NCI-H2081 (cell line): ENCODE data around the gene CRTC1.
A peak's percentile ranks its signal among the peaks of the same experiment; 100 is the strongest.

Experiments
- DNase-seq, 2 experiments: peaks; one replicate each; lab custom pipeline; 2025; lab: John Stamatoyannopoulos, UW

CRTC1 gene

DNA sequence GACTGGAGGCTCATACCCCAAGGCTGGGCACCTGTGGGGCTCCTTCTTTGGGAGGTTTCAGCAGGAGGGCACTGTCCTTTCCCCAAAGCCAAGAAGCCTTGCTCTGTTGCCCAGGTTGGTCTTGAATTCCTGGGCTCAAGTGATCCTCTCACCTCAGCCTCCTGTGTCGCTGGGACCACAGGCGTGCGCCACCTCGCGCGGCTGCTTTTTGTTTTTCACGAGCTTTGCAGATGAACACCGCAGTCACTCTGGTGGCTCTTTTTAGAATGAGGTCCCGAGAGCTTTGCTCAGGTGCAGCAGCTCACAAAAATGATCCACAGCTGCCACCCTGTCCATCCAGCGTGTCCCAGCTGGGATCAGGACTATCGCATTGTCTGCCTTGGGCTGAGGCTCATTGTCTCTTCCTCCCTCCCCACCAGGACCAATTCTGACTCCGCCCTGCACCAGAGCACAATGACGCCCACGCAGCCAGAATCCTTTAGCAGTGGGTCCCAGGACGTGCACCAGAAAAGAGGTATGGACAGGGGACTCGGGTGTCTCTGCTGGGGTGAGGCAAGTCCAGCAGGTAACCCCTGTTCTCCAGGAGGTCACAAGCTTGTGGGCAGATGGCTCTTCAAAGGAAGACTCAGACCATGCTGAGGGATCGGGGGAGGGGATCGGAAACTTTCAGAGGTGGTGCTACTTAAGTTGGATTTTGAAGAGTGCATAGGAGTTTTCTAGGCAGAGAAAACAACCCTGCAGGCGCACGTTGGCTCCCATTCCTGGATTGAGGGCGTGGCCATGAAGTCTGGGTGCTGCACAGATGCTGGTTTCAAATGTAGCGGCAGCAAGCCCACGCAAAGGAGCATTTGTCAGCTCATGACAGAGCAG lies 66.1 kb downstream of the CRTC1 start:
- no peak for DNase-seq

DNA sequence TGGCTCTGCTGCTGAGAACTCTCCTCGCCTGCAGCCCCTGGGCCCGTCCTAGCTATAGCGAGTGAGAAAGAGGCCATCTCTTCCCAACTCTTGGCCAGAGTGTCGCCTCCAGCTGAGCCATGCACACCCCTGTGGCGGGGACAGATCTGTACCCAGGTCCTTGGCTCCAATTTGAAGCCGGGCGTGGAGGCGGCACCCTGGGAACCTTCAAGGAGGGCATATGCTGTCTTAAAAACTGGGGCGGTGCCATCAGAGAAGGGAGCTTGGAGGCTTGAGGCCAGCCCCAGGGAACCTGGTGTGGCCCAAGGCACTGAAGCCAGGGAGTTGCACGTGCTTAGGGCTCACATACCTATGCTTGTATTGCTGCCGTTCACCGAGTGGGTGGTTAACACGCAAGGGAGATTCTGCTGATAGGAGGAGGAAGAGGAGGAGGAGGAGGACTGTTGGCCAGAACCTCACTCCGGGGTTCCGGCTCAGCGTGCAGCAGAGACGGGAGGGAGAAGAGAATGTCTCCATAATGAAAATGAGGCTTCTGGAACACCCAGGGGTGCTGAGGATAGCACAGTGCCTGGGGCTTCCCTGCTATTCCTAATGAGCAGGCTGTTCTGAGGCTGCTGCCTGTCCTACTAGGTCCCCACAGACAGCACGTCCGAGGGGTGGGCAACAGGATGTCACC lies 67.0 kb downstream of the CRTC1 start:
- DNase-seq, result no peak

DNA sequence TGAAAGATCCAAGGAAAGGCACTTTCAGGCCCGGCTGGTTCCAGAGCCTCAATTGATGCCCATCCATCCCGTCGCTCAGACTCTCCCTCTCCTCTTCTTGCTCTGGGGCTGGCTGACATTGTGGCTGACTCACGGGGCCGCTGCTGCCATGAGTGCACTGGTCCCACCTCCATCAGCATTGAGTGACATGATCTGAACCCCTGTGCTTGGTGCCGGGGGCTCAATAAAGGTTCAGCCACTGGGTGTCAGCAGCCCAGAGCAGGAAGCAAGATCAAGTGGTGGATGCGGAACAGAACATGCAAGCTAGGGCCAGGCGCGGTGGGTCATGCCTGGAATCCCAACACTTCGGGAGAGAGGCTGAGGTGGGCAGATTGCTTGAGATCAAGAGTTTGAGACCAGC lies 68.1 kb downstream of the CRTC1 start:
- DNase-seq, result no peak

DNA sequence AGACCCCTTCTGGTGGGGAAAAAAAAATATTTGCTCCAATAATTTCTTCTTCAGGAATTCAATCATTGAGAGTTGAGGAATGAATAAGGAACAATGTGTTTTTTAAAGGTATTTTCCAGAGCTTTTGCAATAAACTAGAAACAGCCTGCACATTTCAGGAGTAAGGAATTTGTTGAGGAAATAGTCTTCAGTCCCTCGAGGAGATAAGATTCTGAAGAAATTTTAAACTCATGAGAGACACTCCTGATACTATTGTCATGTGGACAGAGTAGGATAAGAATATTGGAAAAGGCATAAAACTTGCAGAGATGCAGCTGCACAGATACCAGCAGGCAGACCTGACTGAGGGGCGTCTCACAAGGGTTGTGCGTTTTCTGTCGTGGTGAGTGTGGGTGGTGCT lies 71.0 kb downstream of the CRTC1 start:
- DNase-seq, result no peak

DNA sequence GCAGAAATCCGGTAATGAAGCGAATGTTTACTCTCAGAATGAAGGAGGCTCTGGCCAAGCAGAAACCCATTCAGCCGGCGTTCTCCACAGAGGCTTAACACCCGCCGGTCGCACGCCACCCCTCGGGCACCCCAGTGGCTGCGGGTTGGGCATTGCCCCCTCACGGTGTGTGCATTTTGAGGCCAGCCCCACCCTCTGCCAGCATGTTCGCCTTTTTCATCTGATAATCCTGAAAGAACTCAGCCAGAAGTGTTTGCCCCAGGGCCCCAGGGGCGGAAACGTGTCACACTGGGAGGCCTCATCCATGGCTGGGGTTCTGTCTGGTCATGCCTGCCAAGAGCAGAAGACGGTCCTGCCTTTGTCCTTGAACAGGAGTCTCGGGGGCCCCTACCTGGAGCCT lies 73.4 kb downstream of the CRTC1 start:
- DNase-seq, result peak; percentile 77 to 84

DNA sequence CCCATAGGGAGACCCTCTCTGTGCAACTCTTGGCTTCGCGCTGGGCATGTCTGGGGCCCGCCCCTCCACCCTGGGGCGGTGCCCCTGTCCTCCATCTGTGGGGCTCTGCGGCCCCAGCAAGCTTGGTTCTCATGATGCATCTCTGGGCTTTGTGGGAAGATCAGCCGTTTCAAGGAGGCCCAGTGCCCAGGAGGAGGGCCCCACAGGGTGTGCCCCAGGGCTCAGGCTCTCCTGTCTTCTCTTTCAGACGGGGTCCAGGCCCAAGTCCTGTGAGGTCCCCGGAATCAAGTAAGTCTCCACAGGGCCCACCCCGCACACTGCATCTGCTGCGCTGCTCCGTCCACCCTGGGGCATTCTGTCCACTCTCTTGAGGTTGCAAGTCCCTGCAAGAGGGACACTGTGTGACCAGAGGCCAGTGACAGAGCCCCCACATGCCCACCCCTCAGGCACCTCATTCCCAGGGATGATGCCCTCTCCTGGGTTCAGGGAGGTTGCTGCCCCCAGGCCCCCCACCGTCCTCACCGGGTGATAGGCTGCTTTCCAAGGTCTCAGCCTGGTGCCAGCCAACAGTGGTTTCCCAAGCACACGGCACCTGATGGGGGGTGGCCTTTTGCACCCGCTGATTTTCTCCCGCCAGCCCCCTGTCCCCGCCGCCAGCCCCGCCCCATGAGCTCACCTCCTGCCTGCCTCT lies 76.0 kb downstream of the CRTC1 start:
- DNase-seq, result no peak

DNA sequence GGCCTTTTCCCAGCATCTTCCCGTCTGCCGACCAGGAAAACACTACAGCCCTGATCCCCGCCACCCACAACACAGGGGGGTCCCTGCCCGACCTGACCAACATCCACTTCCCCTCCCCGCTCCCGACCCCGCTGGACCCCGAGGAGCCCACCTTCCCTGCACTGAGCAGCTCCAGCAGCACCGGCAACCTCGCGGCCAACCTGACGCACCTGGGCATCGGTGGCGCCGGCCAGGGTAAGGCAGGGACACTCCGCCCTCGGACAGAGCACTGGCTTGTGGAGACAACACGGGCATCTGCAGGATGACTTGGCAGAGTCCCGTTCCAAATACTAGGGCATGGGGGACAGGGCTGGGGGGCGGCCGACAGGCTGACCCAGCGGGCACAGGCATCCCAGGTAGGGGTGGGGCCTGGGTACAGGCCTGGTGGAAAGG lies 76.5 kb downstream of the CRTC1 start:
- no peak for DNase-seq

DNA sequence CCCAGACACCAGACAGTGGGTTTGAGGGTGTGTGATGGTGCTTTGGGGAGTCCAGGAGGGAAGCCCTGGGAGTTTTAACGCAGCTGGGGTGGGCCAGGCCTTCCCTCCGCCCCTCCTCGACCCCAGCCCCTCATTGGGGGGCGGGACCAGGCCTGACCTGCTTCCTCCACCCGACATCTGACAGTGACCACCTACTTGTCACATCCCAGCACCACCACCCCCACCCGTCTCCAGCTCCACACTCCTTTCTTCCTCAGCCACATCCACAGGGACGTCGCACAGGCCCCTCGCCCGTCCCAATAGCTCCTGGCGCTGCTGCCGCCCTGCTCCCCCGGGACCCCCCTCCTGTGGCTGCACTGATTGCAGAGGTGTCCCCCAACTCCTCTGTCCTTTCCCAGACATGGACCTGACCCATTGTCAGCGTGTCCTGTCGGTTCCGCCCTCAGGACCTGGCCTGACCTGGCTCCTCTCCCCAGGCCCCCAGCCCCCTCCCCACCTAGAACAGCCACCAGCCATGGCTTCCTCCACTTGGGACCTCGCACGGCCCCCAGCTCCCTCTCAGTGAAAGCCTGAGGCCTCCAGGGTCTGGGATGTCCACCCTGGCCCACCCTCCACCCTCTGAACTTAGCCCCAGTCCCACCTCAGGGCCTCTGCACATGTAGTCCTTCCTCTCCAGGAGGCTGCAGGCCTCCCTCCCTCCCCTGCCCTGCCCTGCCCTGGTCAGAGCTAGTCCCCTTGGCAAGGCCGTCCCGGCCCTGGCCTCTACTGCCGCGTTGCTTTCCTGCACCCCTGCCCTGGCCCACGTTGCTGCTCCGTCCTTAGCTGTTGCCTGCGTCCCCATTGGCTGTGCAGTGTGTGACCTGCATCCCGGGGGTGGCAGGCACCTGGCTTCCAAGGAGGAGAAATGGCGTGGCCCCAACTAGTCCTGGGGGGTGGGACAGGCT lies 77.2 kb downstream of the CRTC1 start:
- DNase-seq, result no peak

DNA sequence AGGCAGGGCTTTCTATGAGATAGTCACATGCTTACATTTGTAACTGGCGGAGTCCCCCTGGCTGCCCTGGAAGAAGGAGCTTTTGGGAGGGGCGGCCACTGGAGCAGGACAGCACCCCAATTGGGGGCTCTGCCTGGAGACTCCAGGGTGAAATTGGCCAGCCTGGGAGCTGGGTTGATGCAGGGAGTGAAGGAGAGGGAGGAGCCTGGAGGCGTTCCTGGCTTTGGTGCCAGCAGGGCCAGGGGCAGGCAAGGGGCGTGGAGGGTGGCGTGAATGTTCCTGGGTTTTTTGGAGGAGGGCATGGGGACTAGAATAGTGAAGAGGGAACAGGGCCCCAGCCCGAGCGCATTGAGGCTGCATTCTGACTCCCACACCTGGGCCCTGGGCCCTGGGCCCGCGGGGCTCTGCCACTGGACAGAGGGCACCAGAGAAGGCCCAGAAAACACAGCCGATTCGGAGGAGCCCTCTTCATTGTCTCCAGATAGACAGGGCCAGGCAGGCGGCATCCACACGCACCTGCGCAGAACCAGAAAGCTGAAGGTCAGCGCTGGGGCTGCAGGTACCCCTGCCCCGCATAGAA lies 78.1 kb downstream of the CRTC1 start:
- DNase-seq, result no peak

DNA sequence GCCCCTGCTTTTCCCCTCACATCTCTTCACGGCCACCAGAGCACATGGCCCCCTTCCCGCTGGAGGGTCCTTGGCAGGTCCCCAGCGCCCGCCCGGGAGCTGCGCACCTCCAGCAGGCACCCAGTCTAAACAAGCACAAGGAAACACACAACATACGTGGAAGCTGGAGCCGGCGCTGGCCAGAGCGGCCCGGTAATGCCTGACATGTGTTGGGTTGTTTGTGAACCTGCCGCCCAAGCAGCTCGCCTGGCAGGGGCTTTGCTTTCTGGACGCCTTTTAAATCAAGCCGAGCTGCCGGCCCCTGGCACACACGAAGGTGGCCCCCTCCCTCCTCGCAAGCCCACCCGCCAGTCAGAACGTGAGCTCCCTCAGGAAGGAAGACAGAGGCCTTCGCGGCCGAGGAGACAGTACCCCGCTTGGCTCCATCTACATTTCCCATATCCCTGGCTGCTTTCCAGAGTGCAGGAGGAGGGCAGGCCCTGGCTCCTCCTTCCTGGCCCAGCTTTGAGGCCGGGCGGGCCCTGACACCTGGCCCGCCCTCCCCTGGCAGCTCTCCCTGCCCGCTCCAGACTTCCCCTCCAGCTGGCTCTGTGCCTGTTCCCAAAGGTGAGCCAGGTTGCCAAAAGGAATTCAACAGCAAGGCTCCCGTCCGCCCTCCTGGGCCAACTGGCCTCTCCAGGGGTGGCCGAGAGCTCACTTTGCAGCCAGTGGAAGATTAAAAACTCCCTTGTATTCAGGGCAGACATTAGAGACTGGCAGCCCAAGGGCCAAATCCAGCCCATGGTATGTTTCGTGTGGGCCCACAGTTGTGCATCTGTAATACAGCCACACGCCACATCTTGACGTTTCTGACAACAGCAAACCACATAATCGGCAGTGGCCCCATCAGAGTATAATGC lies 78.9 kb downstream of the CRTC1 start:
- peak; percentile 87 to 93 for DNase-seq

DNA sequence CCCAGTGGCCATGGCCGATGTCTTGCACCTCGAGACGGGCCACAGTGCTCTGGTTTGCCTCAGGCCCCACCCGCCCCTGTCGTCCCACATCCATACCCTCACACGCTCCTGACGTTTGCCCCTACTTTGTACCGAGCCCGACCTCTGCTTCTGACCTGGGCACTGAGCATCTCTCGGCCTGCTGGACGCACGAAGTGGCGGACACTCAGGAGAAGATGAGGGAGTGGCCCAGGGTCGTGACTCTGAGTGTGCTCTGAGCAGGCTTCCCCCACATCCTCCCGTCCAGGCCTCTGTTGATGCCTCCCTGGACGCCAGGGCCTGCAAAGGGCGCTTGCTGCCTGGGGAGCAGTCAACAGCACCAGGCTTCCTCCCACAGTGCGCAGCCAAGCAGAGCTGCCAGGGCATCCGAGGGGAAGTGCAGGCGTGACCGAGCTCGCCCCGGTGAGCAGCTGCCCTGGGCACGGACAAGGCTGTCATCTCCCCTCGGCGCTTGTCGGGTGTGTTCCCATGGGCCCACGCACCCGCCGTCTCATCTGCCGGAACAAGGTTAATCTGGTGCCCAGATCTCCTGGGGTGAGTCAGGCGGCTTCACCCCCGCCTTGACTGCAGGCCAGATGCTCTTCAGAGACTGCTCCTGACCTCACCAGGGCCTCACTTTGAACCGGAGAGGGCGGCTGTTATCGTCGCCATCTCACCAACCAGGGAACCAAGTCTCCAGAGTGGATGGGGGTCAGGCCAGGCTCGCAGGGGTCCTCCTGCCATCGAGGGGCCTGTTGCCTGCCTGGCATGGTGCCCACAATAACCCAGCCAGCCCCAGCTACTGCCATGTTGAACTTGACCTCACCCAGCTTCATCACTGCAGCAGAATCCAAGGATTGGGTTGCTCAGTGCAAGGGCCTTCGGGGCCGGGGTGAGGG lies 80.5 kb downstream of the CRTC1 start:
- DNase-seq, result peak in 1 of 2 experiments; percentile 39

DNA sequence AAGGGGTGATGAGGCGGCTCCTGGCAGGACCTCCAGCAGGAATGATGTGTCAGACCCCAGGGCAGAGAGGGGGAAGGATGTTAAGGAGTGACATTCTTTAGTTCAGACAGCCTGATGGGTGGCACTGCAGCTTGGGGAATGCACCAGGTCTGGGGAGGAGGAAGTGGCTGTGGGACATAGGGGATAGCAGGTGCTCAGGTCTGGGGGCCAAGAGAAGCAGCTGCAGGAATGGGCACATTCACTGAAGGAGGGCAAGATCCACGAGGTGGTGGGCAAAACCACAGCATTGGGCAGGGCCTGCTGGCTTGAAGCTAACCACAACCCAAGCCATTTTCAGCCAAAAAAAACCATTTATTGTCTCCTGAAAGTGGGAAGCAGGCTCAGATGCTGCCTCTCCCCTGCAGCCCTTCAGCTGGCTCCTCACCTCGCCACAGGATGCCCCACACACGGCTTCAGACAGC lies 81.1 kb downstream of the CRTC1 start:
- DNase-seq, result no peak

DNA sequence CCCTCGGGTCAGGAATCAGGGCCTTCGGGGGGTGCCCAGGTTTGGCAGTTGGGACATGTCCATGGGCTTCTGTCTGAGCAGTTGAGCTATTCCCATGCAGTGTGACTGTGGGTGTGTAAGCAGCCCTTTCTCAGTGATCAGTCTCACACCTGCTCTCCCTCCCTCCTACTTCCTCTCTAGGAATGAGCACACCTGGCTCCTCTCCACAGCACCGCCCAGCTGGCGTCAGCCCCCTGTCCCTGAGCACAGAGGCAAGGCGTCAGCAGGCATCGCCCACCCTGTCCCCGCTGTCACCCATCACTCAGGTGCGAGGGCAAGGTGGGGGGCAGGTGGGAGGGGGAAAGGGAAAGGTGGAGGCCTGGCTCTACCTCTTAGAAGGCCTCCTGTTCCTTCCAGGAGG lies 81.7 kb downstream of the CRTC1 start:
- peak; percentile 50 to 75 for DNase-seq

DNA sequence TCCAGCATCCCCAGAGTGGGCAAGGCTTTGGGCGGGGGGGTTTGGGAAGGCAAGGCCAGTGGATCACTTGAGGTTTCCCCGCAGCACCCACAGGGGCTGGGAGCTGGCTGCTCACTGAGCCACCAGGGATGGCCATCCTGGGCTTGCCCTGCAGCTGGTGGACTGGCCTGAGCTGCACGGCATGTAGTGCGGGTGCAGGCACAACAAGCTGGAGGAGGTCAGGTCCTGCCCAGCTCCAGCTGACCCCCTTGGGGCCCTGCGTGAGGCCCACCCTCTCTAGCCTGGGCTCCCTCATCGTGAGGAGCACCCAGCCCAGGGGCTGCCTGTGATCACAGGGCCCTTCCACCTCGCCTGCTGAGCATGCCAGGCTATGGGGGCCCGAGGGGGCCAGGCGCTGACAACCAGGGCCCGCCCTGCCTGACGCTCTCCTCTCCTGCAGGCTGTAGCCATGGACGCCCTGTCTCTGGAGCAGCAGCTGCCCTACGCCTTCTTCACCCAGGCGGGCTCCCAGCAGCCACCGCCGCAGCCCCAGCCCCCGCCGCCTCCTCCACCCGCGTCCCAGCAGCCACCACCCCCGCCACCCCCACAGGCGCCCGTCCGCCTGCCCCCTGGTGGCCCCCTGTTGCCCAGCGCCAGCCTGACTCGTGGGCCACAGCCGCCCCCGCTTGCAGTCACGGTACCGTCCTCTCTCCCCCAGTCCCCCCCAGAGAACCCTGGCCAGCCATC lies 84.7 kb downstream of the CRTC1 start:
- DNase-seq, result no peak

DNA sequence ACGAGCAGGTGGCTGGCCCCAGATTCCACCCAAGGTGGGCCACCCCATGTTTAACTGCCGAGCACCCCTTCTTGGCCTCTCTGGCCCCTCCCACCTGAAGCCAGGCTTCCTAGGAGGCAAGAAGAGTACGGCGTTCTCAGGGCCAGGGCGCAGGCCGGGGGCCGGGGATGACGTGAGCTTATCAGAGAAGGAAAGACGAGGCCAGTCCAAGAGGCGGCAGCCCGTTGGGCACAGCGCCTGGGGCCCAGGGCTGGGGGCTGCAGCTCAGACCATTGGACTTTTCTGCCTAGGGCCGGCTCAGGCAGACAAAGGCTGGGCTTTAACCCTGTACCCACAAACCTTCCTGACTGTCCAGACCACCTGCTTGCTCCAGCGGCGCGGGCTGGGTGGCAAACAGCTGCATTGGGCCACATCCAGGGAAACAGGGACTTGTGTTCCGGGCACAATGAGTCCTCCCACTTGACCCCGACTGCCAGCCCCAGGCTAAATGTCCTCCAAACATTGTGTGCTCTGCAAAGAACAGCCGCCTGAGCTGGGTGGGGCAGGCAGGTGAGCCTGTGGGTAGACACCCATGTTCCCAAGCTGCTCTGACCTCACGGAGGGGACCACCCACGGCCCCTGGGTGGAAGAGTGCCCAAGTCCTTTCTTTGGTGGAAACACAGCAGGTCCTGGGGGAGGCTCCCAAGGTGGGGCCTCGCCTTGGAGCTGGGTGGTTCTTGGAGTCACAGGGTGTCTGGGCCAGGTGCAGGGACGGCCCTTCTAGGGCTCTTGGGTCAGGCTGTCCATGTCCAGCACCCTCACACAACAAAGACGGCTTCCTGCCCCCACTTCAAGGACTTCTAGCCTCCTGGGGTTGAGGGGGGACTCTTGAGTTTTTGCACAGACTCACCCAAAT lies 85.8 kb downstream of the CRTC1 start:
- DNase-seq, result no peak

DNA sequence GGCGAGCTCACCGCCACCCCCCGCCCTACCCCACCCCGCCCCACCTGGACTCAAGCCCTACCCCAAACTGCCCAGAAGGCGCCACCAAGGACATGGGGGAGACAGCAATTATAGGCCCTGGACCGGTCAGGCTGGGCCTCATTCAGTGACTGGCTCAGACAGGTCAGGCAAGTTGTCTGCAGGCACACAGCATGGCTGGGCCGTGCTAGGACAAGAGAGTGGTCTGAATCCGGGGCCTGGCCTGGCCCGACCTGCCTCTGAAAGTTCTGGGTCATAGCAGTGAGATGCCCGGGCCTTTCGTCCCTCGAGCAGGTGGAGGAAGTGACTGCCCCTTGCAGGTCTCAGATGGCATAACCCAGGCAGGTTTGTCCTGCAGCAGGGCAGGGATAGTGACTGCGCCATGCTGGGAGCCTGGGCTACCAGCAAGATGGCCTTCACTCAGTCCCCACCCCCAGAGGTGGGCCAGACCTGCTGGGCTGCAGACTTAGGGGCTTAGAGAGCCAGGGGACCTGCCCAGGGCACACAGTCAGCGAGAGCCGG lies 86.6 kb downstream of the CRTC1 start:
- no peak for DNase-seq
